Measurements from ENCODE around the gene FXYD5. TPM values are rescaled to one million over a fixed set of nuclear protein-coding genes. Genes with fewer than 3 reads are reported as not detected.
A peak's percentile ranks its signal among the peaks of the same experiment; 100 is the strongest.

Gene FXYD5
- total and polyA plus RNA-seq, 9 of the 15 experiments (the other 6 are each of a cell fraction or from before 2014, with no cell fraction given) = 104 to 537 (median 174) TPM

DNA sequence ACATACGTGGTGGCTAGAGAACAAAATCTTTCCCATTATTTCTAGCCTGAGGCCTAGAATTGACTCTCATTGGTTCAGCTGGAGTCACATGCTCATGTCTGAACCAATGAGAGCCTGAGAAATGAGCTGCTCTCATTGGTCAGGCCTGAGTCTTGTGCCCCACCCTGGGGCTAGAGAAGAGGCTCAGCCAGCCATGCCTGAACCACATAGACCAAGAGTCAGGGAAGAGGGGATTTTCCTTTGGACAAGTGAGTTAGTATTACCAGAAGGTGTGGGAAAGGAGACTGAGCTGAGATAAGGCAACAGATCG is 6.9 kb downstream of the FXYD5 start:
- Histone ChIP-seq H3K27ac (ENCODE audit: extremely low read depth, low read depth, low read length) (peak overlapping the region; percentile 14; the same call in 1 of the 3 replicates), H3K36me3 (ENCODE audit: control insufficient read depth, insufficient read depth, low read length) (peaks cover 100% of the 10 kb centered on the region), H3K9me1 (ENCODE audit: control insufficient read depth, insufficient read depth, low read length) (no peaks in the 10 kb centered on the region), H3K4me1 (replicated peaks in 1 of 2; ENCODE audit: control insufficient read depth in 2 of 2, insufficient read depth in 2 of 2, low read length in 2 of 2) (peaks cover 41 to 49% of the 10 kb centered on the region in 2 experiments), H3K27me3 (ENCODE audit: control insufficient read depth in 2 of 2, insufficient read depth in 2 of 2, low read length in 2 of 2) (no peaks in the 10 kb centered on the region; a peak in 1 of 5 replicates), H3K79me2 (ENCODE audit: control insufficient read depth, insufficient read depth, low read length) (peaks cover 56% of the 10 kb centered on the region), H3K4me3 (no peak overlapping the region), H3K4me2 (ENCODE audit: insufficient read depth, low read length) (no peak overlapping the region), H4K20me1 (replicated peaks; ENCODE audit: control insufficient read depth, insufficient read depth, low read length) (no peaks in the 10 kb centered on the region), H3K9me3 (replicated peaks; ENCODE audit: control insufficient read depth, insufficient read depth, low read depth, low read length) (no peaks in the 10 kb centered on the region), H3K9ac (ENCODE audit: insufficient read depth in 1 of 2, low read depth in 2 of 2, low read length in 2 of 2) (no peak overlapping the region; a peak in 1 of 4 replicates), H2AFZ (ENCODE audit: low read depth, low read length) (no peak overlapping the region)
- peak; percentile 90 for FAIRE-seq
- in situ Hi-C loops (cut with MboI) (no loop called here), intact Hi-C loops (cut with micrococcal nuclease) (no loop called here)
- WGBS (ENCODE audit: insufficient coverage, low coverage, missing lambda C conversion rate) = 30% methylated on average over 2 of the region's 2 CpGs
- POLR2A ChIA-PET = interaction anchor here (0.6 to 1.2 kb wide), 6 partner anchors 8 to 299 kb away, joined by 3 to 4 read pairs (median 3); no protein-coding TSS in a partner anchor
- ATAC-seq = peak; percentile 93
- BruUV-seq (replicated peaks) = TSS peak; percentile 0
- DNase-seq (ENCODE audit: extremely low read depth in 1 of 4, low spot score in 3 of 4) = peak; percentile 76 to 90 (median 85)
- CTCF ChIA-PET (ENCODE audit: low intra/inter-chr PET ratio) = no interaction called here
- TF ChIP-seq, protein P1, sequence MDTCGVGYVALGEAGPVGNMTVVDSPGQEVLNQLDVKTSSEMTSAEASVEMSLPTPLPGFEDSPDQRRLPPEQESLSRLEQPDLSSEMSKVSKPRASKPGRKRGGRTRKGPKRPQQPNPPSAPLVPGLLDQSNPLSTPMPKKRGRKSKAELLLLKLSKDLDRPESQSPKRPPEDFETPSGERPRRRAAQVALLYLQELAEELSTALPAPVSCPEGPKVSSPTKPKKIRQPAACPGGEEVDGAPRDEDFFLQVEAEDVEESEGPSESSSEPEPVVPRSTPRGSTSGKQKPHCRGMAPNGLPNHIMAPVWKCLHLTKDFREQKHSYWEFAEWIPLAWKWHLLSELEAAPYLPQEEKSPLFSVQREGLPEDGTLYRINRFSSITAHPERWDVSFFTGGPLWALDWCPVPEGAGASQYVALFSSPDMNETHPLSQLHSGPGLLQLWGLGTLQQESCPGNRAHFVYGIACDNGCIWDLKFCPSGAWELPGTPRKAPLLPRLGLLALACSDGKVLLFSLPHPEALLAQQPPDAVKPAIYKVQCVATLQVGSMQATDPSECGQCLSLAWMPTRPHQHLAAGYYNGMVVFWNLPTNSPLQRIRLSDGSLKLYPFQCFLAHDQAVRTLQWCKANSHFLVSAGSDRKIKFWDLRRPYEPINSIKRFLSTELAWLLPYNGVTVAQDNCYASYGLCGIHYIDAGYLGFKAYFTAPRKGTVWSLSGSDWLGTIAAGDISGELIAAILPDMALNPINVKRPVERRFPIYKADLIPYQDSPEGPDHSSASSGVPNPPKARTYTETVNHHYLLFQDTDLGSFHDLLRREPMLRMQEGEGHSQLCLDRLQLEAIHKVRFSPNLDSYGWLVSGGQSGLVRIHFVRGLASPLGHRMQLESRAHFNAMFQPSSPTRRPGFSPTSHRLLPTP (IDR thresholded peaks at IDR 0.05; ENCODE audit: borderline replicate concordance, extremely low read depth, insufficient read length) = no peak
- TF ChIP-seq ZNF584 (CRISPR knock-in tag; IDR thresholded peaks at IDR 0.05; ENCODE audit: low read depth) (no peak), SUPT5H (IDR thresholded peaks at IDR 0.05) (no peak), PCBP2 (IDR thresholded peaks at IDR 0.05; ENCODE audit: low read depth, low read length, poor library complexity, severe bottlenecking) (no peak), MYC (IDR thresholded peaks at IDR 0.05; ENCODE audit: low read depth, low read length) (no peak), MYC (CRISPR knock-in tag; IDR thresholded peaks at IDR 0.05; ENCODE audit: borderline replicate concordance, low read depth) (no peak), RAD51 (IDR thresholded peaks at IDR 0.05; ENCODE audit: borderline replicate concordance, low read depth) (peak; percentile 91), CC2D1A (IDR thresholded peaks at IDR 0.05) (0 out of 2 replicates have a peak, but pooled peaks have one; percentile 55), SMARCA5 (IDR thresholded peaks at IDR 0.05) (no peak)
- TF ChIP-seq, protein P2, sequence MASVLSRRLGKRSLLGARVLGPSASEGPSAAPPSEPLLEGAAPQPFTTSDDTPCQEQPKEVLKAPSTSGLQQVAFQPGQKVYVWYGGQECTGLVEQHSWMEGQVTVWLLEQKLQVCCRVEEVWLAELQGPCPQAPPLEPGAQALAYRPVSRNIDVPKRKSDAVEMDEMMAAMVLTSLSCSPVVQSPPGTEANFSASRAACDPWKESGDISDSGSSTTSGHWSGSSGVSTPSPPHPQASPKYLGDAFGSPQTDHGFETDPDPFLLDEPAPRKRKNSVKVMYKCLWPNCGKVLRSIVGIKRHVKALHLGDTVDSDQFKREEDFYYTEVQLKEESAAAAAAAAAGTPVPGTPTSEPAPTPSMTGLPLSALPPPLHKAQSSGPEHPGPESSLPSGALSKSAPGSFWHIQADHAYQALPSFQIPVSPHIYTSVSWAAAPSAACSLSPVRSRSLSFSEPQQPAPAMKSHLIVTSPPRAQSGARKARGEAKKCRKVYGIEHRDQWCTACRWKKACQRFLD (CRISPR knock-in tag; IDR thresholded peaks at IDR 0.05) = no peak
- TF ChIP-seq, protein P3, sequence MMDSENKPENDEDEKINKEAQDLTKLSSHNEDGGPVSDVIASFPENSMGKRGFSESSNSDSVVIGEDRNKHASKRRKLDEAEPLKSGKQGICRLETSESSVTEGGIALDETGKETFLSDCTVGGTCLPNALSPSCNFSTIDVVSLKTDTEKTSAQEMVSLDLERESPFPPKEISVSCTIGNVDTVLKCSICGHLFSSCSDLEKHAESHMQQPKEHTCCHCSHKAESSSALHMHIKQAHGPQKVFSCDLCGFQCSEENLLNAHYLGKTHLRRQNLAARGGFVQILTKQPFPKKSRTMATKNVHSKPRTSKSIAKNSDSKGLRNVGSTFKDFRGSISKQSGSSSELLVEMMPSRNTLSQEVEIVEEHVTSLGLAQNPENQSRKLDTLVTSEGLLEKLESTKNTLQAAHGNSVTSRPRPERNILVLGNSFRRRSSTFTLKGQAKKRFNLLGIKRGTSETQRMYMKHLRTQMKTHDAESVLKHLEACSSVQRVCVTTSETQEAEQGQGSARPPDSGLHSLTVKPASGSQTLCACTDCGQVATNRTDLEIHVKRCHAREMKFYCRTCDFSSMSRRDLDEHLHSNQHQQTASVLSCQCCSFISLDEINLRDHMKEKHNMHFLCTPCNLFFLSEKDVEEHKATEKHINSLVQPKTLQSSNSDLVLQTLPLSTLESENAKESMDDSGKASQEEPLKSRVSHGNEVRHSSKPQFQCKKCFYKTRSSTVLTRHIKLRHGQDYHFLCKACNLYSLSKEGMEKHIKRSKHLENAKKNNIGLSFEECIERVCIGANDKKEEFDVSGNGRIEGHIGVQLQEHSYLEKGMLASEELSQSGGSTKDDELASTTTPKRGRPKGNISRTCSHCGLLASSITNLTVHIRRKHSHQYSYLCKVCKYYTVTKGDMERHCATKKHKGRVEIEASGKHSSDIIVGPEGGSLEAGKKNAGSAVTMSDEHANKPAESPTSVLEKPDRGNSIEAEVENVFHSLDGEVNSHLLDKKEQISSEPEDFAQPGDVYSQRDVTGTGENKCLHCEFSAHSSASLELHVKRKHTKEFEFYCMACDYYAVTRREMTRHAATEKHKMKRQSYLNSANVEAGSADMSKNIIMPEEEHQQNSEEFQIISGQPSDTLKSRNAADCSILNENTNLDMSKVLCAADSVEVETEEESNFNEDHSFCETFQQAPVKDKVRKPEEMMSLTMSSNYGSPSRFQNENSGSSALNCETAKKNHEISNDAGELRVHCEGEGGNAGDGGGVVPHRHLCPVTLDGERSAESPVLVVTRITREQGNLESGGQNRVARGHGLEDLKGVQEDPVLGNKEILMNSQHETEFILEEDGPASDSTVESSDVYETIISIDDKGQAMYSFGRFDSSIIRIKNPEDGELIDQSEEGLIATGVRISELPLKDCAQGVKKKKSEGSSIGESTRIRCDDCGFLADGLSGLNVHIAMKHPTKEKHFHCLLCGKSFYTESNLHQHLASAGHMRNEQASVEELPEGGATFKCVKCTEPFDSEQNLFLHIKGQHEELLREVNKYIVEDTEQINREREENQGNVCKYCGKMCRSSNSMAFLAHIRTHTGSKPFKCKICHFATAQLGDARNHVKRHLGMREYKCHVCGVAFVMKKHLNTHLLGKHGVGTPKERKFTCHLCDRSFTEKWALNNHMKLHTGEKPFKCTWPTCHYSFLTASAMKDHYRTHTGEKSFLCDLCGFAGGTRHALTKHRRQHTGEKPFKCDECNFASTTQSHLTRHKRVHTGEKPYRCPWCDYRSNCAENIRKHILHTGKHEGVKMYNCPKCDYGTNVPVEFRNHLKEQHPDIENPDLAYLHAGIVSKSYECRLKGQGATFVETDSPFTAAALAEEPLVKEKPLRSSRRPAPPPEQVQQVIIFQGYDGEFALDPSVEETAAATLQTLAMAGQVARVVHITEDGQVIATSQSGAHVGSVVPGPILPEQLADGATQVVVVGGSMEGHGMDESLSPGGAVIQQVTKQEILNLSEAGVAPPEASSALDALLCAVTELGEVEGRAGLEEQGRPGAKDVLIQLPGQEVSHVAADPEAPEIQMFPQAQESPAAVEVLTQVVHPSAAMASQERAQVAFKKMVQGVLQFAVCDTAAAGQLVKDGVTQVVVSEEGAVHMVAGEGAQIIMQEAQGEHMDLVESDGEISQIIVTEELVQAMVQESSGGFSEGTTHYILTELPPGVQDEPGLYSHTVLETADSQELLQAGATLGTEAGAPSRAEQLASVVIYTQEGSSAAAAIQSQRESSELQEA (IDR thresholded peaks at IDR 0.05; ENCODE audit: low read depth) = no peak
